PC-3 (cell line): ENCODE results near the gene ECHS1. TPM values are rescaled to one million over a fixed set of nuclear protein-coding genes. Genes with fewer than 3 reads are reported as not detected.

Source experiments
- ATAC-seq: fragments of 200-7000 bp; cut with Tn5 transposase; 2 replicates; pipeline ENCODE4 v1.9.1; 2020; ENCODE audit warnings: mild to moderate bottlenecking, moderate library complexity
- BruUV-seq: library from RNA; stranded (reverse); fragments of 400-500 nt; replicated peaks from 2 replicates; lab custom pipeline; 2021; lab: Mats Ljungman, UMichigan
- CTCF ChIA-PET: fragments of 300-600 bp; sonication (Branson Sonifier 250); formaldehyde crosslinking; loops from one replicate; lab custom pipeline; 2022; ENCODE audit warnings: antibody characterized with exemption; lab: Charles Lee
- POLR2A ChIA-PET: fragments of 300-600 bp; sonication (Branson Sonifier 250); formaldehyde crosslinking; loops from one replicate; lab custom pipeline; 2022; ENCODE audit warnings: antibody characterized with exemption; ENCODE audit not compliant: unreplicated experiment; lab: Charles Lee
- DNase-seq: peaks from one replicate; pipeline ENCODE4 v3.0.0-alpha.2; 2015
- H2AFZ ChIP-seq: fragments of 300-600 bp; sonication (generic); 2 replicates; pipeline ENCODE4 v1.6.0; 2016; ENCODE audit warnings: antibody characterized with exemption, low read length
- H3F3A ChIP-seq: fragments of 300-600 bp; sonication (generic); one replicate; pipeline ENCODE4 v1.6.0; 2017; ENCODE audit warnings: antibody characterized with exemption, low read length, control low read depth, mild to moderate bottlenecking; ENCODE audit not compliant: unreplicated experiment
- H3K27ac ChIP-seq: fragments of 300-600 bp; sonication (generic); 2 replicates; pipeline ENCODE4 v1.5.1; 2016; ENCODE audit warnings: mild to moderate bottlenecking, low read length
- H3K27me3 ChIP-seq: fragments of 300-600 bp; sonication (generic); 2 replicates; pipeline ENCODE4 v1.6.1; 2016; ENCODE audit warnings: low read length, mixed read lengths
- H3K36me3 ChIP-seq: fragments of 300-600 bp; sonication (generic); 2 replicates; pipeline ENCODE4 v1.6.1; 2016; ENCODE audit warnings: low read depth, mixed run types, low read length, mixed read lengths
- H3K4me1 ChIP-seq: fragments of 300-600 bp; sonication (generic); 2 replicates; pipeline ENCODE4 v1.5.1; 2016; ENCODE audit warnings: low read length; ENCODE audit not compliant: insufficient read depth
- H3K4me2 ChIP-seq: fragments of 300-600 bp; sonication (generic); 2 replicates; pipeline ENCODE4 v1.6.0; 2016; ENCODE audit warnings: low read length
- H3K4me3 ChIP-seq: fragments of 300-600 bp; sonication (generic); 2 replicates; pipeline ENCODE4 v1.5.1; 2016; ENCODE audit warnings: mild to moderate bottlenecking, low read length, mixed read lengths
- H3K79me2 ChIP-seq: fragments of 300-600 bp; sonication (generic); 2 replicates; pipeline ENCODE4 v1.6.1; 2017; ENCODE audit warnings: low read length, mixed read lengths
- H3K9ac ChIP-seq: fragments of 300-600 bp; sonication (generic); 2 replicates; pipeline ENCODE4 v1.6.0; 2016; ENCODE audit warnings: mild to moderate bottlenecking, low read length
- H3K9me2 ChIP-seq: fragments of 300-600 bp; sonication (generic); replicated peaks from 2 replicates; pipeline ENCODE4 v1.6.1; 2016; ENCODE audit warnings: mixed run types, low read length, mixed read lengths
- H3K9me3 ChIP-seq: fragments of 300-600 bp; sonication (generic); 2 replicates; pipeline ENCODE4 v1.6.1; 2016; ENCODE audit warnings: low read length, mixed read lengths
- H4K20me1 ChIP-seq: fragments of 300-600 bp; sonication (generic); 2 replicates; pipeline ENCODE4 v1.6.1; 2016; ENCODE audit warnings: low read length, mixed read lengths
- EZH2 ChIP-seq: fragments of 300-600 bp; sonication (generic); IDR thresholded peaks from one replicate; pipeline ENCODE4 v1.6.1; 2017; ENCODE audit warnings: antibody characterized with exemption, mild to moderate bottlenecking, low read length; ENCODE audit not compliant: unreplicated experiment
- EZH2phosphoT487 ChIP-seq: fragments of 300-600 bp; sonication (generic); IDR thresholded peaks from 2 replicates; pipeline ENCODE4 v1.6.1; 2018; ENCODE audit warnings: mild to moderate bottlenecking, antibody characterized with exemption, low read length, borderline replicate concordance
- intact Hi-C: fragments of 100-400 bp; cut with micrococcal nuclease; formaldehyde crosslinking; loops from 2 replicates; pipeline ENCODE4 v1.9.0; 2023
- microRNA-seq: library from miRNA; unstranded; fragments of <30 nt; microRNA quantifications from one replicate; pipeline ENCODE4 v1.1.0, GENCODE V29; 2020; ENCODE audit not compliant: unreplicated experiment
- total RNA-seq: library from RNA; depleted of rRNA; stranded (reverse); fragments of >200 nt; gene quantifications from 2 replicates; pipeline ENCODE4 v1.2.3, GENCODE V29; 2014; rRNA removed
- TF ChIP-seq, protein P1 (sequence below): fragments of 300-600 bp; sonication (generic); conservative IDR thresholded peaks from 2 replicates; pipeline ENCODE4 v1.5.1; 2017; ENCODE audit warnings: antibody characterized with exemption, low read depth, mild to moderate bottlenecking, low read length

The ECHS1 gene
- total RNA-seq, 1 experiment from 2014 or later = 120 TPM

DNA sequence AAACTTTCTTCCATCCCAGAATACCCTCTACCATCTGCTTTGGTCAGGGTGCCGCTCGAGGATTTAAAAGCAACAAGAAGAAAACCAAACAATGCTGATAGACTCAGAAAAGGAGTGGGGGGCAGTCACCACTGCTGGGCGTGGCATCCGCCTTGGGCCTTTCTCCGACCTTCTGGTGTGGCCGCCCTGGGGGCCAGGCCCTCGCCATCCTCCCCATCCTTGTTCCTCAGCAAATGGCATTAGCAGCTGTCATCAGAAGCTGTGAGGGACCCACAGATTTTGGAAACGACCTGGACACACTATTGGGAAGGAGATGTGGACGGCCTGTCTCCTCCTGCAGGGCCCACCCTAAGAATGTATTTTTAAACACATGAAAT lies 60.4 kb downstream of the ECHS1 start:
- Histone ChIP-seq H3K79me2 (peaks cover 22% of the 10 kb centered on the region), H2AFZ (no peak overlapping the region), H3K4me2 (no peak overlapping the region), H3K27me3 (no peaks in the 10 kb centered on the region), H3K36me3 (peaks cover 4% of the 10 kb centered on the region; the same call in 1 of the 2 replicates), H3K9me2 (no peaks in the 10 kb centered on the region), H3K4me1 (peaks cover 9% of the 10 kb centered on the region), H3K4me3 (no peak overlapping the region), H3F3A (no peaks in the 10 kb centered on the region), H3K27ac (no peak overlapping the region), H4K20me1 (no peaks in the 10 kb centered on the region), H3K9ac (no peak overlapping the region), H3K9me3 (no peaks in the 10 kb centered on the region)
- DNase-seq (no peak), ATAC-seq (no peak)
- intact Hi-C loops = no loop called here
- ChIA-PET POLR2A (no interaction called here), CTCF (no interaction called here)
- TF ChIP-seq, protein P1, sequence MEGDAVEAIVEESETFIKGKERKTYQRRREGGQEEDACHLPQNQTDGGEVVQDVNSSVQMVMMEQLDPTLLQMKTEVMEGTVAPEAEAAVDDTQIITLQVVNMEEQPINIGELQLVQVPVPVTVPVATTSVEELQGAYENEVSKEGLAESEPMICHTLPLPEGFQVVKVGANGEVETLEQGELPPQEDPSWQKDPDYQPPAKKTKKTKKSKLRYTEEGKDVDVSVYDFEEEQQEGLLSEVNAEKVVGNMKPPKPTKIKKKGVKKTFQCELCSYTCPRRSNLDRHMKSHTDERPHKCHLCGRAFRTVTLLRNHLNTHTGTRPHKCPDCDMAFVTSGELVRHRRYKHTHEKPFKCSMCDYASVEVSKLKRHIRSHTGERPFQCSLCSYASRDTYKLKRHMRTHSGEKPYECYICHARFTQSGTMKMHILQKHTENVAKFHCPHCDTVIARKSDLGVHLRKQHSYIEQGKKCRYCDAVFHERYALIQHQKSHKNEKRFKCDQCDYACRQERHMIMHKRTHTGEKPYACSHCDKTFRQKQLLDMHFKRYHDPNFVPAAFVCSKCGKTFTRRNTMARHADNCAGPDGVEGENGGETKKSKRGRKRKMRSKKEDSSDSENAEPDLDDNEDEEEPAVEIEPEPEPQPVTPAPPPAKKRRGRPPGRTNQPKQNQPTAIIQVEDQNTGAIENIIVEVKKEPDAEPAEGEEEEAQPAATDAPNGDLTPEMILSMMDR = no peak
- TF ChIP-seq EZH2phosphoT487 (no peak), EZH2 (no peak)
- no TSS peak for BruUV-seq

Small RNAs within 50 kb of the gene (microRNA-seq; reads per million reads assigned to microRNA genes)
- 4.3 reads per million, percentile 18 among the genes with 10 or more reads in this experiment for gene MIR3944

Other genes with a start within 250 kb of the ECHS1 start
- not detected in 2 replicates for gene KNDC1, start 213.1 kb downstream of the ECHS1 start, total RNA-seq
- gene UTF1, start 143.1 kb downstream of the ECHS1 start, total RNA-seq = not detected in 2 replicates
- gene VENTX, start 135.5 kb downstream of the ECHS1 start, total RNA-seq = not detected in 2 replicates
- 113 and 147 TPM in 2 replicates for gene ADAM8, start 96.5 kb downstream of the ECHS1 start, total RNA-seq
- gene TUBGCP2, start 64.5 kb downstream of the ECHS1 start, total RNA-seq = 72.9 and 84.4 TPM in 2 replicates
- gene ZNF511, start 64.4 kb downstream of the ECHS1 start, total RNA-seq = 78.4 and 84.3 TPM in 2 replicates
- gene CALY, start 36.5 kb downstream of the ECHS1 start, total RNA-seq = not detected in 2 replicates
- not detected in 2 replicates for gene PRAP1, start 26.0 kb downstream of the ECHS1 start, total RNA-seq
- gene FUOM, start 15.3 kb downstream of the ECHS1 start, total RNA-seq = 33.3 and 40.0 TPM in 2 replicates
- gene PAOX, start 5.9 kb upstream of the ECHS1 start, total RNA-seq = 3.7 and 4.1 TPM in 2 replicates
- 38.8 and 39.4 TPM in 2 replicates for gene MTG1, start 20.8 kb upstream of the ECHS1 start, total RNA-seq
- gene SPRN, start 51.3 kb upstream of the ECHS1 start, total RNA-seq = not detected in 2 replicates
- gene SCART1, start 80.6 kb upstream of the ECHS1 start, total RNA-seq = 2.4 and 5.1 TPM in 2 replicates
- gene CYP2E1, start 154.0 kb upstream of the ECHS1 start, total RNA-seq = 3.3 and 4.2 TPM in 2 replicates
- gene SYCE1, start 192.2 kb upstream of the ECHS1 start, total RNA-seq = not detected in 2 replicates